B cell (primary cell): ENCODE results near the gene XG. TPM values are rescaled to one million over a fixed set of nuclear protein-coding genes. Genes with fewer than 3 reads are reported as not detected.

Experiments used
- ATAC-seq: fragments of 200-7000 bp; cut with Tn5 transposase; one replicate; pipeline ENCODE4 v1.10.0; 2021; ENCODE audit warnings: low read depth, mild to moderate bottlenecking, moderate number of reproducible peaks, moderate library complexity
- CTCF ChIA-PET: fragments of 350-600 bp; sonication (Branson Sonifier 250); formaldehyde crosslinking; loops from one replicate; lab custom pipeline; 2021; ENCODE audit warnings: antibody characterized with exemption, inconsistent platforms; lab: Charles Lee
- POLR2A ChIA-PET: fragments of 350-600 bp; sonication (Branson Sonifier 250); formaldehyde crosslinking; loops from one replicate; lab custom pipeline; 2021; ENCODE audit warnings: antibody characterized with exemption; lab: Charles Lee
- DNase-seq: peaks from one replicate; pipeline ENCODE4 v3.0.0; 2013
- H2AFZ ChIP-seq: 2 replicates; pipeline ENCODE4 v1.6.1; 2012; ENCODE audit warnings: mild to moderate bottlenecking, low read depth, low read length; ENCODE audit not compliant: insufficient read depth, poor library complexity, severe bottlenecking
- H3K27ac ChIP-seq, 2 donors: 1 replicate in 1 of 2; 2 replicates in 1 of 2; pipeline ENCODE4 v1.5.1; 2012 to 2013; ENCODE audit warnings: low read length in 2 of 2, mild to moderate bottlenecking in 2 of 2, moderate library complexity in 1 of 2
- H3K27me3 ChIP-seq, 4 experiments: fragments of 200-600 bp in 1 of 4; sonication (generic) in 1 of 4; replicated peaks in 1 of 4; 1 replicate in 2 of 4; 2 replicates in 2 of 4; pipeline versions ENCODE4 v1.6.1 to v1.7.0; 2013 to 2016; ENCODE audit warnings: low read length in 3 of 4, mild to moderate bottlenecking in 2 of 4, mixed read lengths in 1 of 4, moderate library complexity in 1 of 4; ENCODE audit not compliant: insufficient read depth in 4 of 4, control insufficient read depth in 3 of 4; ENCODE audit errors: control extremely low read depth in 1 of 4
- H3K36me3 ChIP-seq, 2 experiments: replicated peaks in 1 of 2; 1 replicate in 1 of 2; 2 replicates in 1 of 2; pipeline versions ENCODE4 v1.6.1 to v1.7.1; 2013; ENCODE audit warnings: low read length in 1 of 2; ENCODE audit not compliant: insufficient read depth in 2 of 2, control insufficient read depth in 1 of 2; ENCODE audit errors: control extremely low read depth in 1 of 2, extremely low read depth in 1 of 2
- H3K4me1 ChIP-seq, 2 donors: fragments of 200-600 bp in 1 of 2; sonication (generic) in 1 of 2; 1 replicate in 1 of 2; 2 replicates in 1 of 2; pipeline versions ENCODE4 v1.5.1 to v1.6.1; 2013 to 2017; ENCODE audit warnings: low read length in 2 of 2; ENCODE audit not compliant: control insufficient read depth in 2 of 2, insufficient read depth in 2 of 2
- H3K4me2 ChIP-seq: replicated peaks from 2 replicates; pipeline ENCODE3; 2012; ENCODE audit warnings: mild to moderate bottlenecking, low read depth, low read length; ENCODE audit not compliant: poor library complexity, severe bottlenecking
- H3K4me3 ChIP-seq, 5 experiments: fragments of 200-600 bp in 1 of 5; sonication (generic) in 1 of 5; 1 replicate in 3 of 5; 2 replicates in 2 of 5; pipeline versions ENCODE4 v1.5.1 to v1.7.0; 2011 to 2016; ENCODE audit warnings: low read length in 4 of 5, mild to moderate bottlenecking in 4 of 5, low read depth in 2 of 5, control low read depth in 1 of 5, moderate library complexity in 1 of 5; ENCODE audit not compliant: insufficient read depth in 1 of 5; ENCODE audit errors: control extremely low read depth in 1 of 5, extremely low read depth in 1 of 5
- H3K79me2 ChIP-seq: fragments of 200-600 bp; sonication (generic); one replicate; pipeline ENCODE4 v1.6.0; 2016; ENCODE audit warnings: low read length; ENCODE audit not compliant: control insufficient read depth, insufficient read depth
- H3K9ac ChIP-seq: fragments of 200-600 bp; sonication (generic); 2 replicates; pipeline ENCODE4 v1.6.1; 2017; ENCODE audit warnings: mild to moderate bottlenecking, low read length, moderate library complexity
- H3K9me3 ChIP-seq, 3 donors: one replicate each; pipeline versions ENCODE4 v1.6.1 to v1.7.1; 2013; ENCODE audit warnings: low read length in 2 of 3; ENCODE audit not compliant: control insufficient read depth in 2 of 3, insufficient read depth in 1 of 3; ENCODE audit errors: control extremely low read depth in 1 of 3
- H4K20me1 ChIP-seq: 2 replicates; pipeline ENCODE4 v1.6.0; 2012; ENCODE audit warnings: mild to moderate bottlenecking, low read length; ENCODE audit not compliant: insufficient read depth, control insufficient read depth, poor library complexity, severe bottlenecking
- H3K27ac Mint-ChIP-seq: one replicate; pipeline ENCODE4 v1.8.0; 2021; ENCODE audit warnings: mixed read lengths
- H3K27me3 Mint-ChIP-seq: one replicate; pipeline ENCODE4 v1.8.0; 2021; ENCODE audit warnings: mixed read lengths
- H3K4me1 Mint-ChIP-seq: one replicate; pipeline ENCODE4 v1.8.0; 2021; ENCODE audit warnings: mixed read lengths
- H3K4me3 Mint-ChIP-seq: one replicate; pipeline ENCODE4 v1.8.0; 2021; ENCODE audit warnings: mixed read lengths
- H3K9me3 Mint-ChIP-seq: one replicate; pipeline ENCODE4 v1.8.0; 2022; ENCODE audit warnings: mixed read lengths; ENCODE audit not compliant: insufficient read depth
- EZH2 ChIP-seq: IDR thresholded peaks from 2 replicates; pipeline ENCODE4 v1.6.1; 2012; ENCODE audit warnings: borderline replicate concordance, low read depth, mild to moderate bottlenecking, moderate library complexity, low read length; ENCODE audit not compliant: insufficient read depth, poor library complexity, severe bottlenecking
- WGBS: methylation state at CpG from one replicate; pipeline ENCODE4 v1.1.5; 2013; ENCODE audit warnings: missing lambda C conversion rate; ENCODE audit not compliant: insufficient coverage; 5-methylcytosine and 5-hydroxymethylcytosine counted together
- intact Hi-C: fragments of 100-400 bp; cut with micrococcal nuclease; formaldehyde crosslinking; loops from one replicate; pipeline ENCODE4 v1.10.0; 2022
- polyA plus RNA-seq: library from polyadenylated mRNA; depleted of rRNA; stranded (reverse); fragments of >200 nt; gene quantifications from 2 replicates; pipeline ENCODE4 v1.2.3, GENCODE V29; 2012
- total RNA-seq, 2 donors: library from RNA; stranded (reverse); fragments of 120-200 nt in 1 of 2; gene quantifications; 1 replicate in 1 of 2; 2 replicates in 1 of 2; pipeline versions ENCODE4 v1.2.3 to v1.2.4, GENCODE V29; 2013 to 2022
- TF ChIP-seq, protein P1 (sequence below): fragments of 200-600 bp; IDR thresholded peaks from one replicate; pipeline ENCODE4 v1.8.0; 2022; ENCODE audit warnings: antibody characterized with exemption, mild to moderate bottlenecking

XG gene
- total and polyA plus RNA-seq, 2 donors (not counting 1 experiment from before 2014, with no cell fraction given), result 0.03 TPM; not detected in 1

DNA sequence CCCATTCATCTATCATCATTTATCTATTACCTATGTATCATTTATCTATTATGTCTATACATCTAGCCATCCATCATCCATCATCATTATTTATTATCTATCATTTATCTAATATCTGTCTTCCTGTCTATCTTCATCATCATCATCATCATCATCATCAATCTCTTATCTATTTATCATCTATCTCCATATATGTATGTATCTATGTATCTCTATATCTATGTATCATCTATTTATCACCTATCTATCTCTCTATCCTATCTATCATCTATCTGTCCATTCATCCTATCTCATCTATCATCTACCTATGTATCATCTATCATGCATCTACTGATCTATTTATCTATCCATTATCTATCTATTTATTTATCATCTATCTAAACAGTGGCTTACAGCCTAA lies 73.0 kb downstream of the XG start:
- Histone ChIP-seq H3K36me3 (no peaks in the 10 kb centered on the region), H3K27ac (no peak overlapping the region), H3K4me3 (no peak overlapping the region), H3K79me2 (no peaks in the 10 kb centered on the region), H2AFZ (no peak overlapping the region), H3K4me1 (peaks cover 0 to 6% of the 10 kb centered on the region in 2 donors), H3K9me3 (peaks cover 0 to 4% (median 3%) of the 10 kb centered on the region in 3 donors), H3K9ac (no peak overlapping the region), H4K20me1 (no peaks in the 10 kb centered on the region), H3K4me2 (no peak overlapping the region), H3K27me3 (peaks cover 0 to 11% (median 6%) of the 10 kb centered on the region in 4 experiments)
- ChIA-PET POLR2A (no interaction called here), CTCF (no interaction called here)
- DNase-seq (no peak), ATAC-seq (no peak)
- Mint-ChIP-seq H3K27ac (no peak overlapping the region), H3K4me1 (no peaks in the 10 kb centered on the region), H3K4me3 (no peak overlapping the region), H3K27me3 (peaks cover 2% of the 10 kb centered on the region), H3K9me3 (no peaks in the 10 kb centered on the region)
- intact Hi-C loops, result no loop called here
- no peak for TF ChIP-seq EZH2
- TF ChIP-seq, protein P1, sequence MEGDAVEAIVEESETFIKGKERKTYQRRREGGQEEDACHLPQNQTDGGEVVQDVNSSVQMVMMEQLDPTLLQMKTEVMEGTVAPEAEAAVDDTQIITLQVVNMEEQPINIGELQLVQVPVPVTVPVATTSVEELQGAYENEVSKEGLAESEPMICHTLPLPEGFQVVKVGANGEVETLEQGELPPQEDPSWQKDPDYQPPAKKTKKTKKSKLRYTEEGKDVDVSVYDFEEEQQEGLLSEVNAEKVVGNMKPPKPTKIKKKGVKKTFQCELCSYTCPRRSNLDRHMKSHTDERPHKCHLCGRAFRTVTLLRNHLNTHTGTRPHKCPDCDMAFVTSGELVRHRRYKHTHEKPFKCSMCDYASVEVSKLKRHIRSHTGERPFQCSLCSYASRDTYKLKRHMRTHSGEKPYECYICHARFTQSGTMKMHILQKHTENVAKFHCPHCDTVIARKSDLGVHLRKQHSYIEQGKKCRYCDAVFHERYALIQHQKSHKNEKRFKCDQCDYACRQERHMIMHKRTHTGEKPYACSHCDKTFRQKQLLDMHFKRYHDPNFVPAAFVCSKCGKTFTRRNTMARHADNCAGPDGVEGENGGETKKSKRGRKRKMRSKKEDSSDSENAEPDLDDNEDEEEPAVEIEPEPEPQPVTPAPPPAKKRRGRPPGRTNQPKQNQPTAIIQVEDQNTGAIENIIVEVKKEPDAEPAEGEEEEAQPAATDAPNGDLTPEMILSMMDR, result no peak

DNA sequence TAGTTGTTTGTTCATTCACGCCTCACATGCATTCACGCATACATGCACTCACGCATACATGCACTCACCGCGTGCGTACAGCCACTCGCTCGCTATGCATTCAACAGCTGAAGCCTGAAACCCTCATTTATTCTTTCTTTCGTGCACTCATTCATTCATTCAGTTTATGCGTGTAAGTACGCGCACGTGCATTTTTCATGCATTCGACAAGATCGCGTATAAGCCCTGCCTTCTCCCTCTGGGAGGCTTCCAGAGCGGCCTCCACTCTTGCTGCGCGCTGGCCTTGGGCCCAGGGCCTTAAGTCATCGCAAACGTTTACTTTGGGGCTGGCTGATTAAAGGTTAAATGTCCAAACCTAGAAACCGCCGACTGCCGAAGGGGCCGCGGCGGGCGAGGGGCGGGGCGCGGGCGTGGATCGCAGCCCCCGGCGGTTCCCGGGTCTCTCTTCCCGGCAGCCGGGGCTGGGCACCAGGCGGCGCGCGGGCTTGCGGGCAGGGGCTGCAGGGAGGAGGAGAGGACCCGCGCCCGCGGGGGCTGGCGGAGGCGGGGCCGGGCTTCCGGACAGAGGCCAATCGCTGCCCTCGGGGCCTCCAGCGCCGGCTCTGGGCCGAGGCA lies 76.6 kb downstream of the XG start, which contains the start of gene GYG2:
Gene GYG2 (plus strand): TSS at position 587 of the 615 bp plus-strand sequence. CDS start 1,259 bp downstream, outside the sequence.
- peak within 1 kb of the TSS in 1 of 5 experiments; percentile 15 for H3K4me3 ChIP-seq
- no peaks in the 10 kb centered on the region for H3K4me1 Mint-ChIP-seq
- H3K27me3 Mint-ChIP-seq, result peaks cover 8% of the 10 kb centered on the region
- H3K4me3 Mint-ChIP-seq, result no peak within 1 kb of the TSS
- intact Hi-C loops, result no loop called here
- H3K27me3 ChIP-seq, result peaks cover 0 to 14% (median 9%) of the 10 kb centered on the region in 4 experiments
- peak within 1 kb of the TSS; percentile 23 for H2AFZ ChIP-seq
- no peaks in the 10 kb centered on the region for H4K20me1 ChIP-seq
- CTCF ChIA-PET, result no interaction called here
- ATAC-seq (no peak), DNase-seq (no peak)
- no peaks in the 10 kb centered on the region for H3K36me3 ChIP-seq
- no peak within 1 kb of the TSS for H3K27ac ChIP-seq
- no peak within 1 kb of the TSS for H3K27ac Mint-ChIP-seq
- peaks cover 0 to 4% (median 3%) of the 10 kb centered on the region in 3 donors for H3K9me3 ChIP-seq
- H3K9me3 Mint-ChIP-seq, result no peaks in the 10 kb centered on the region
- POLR2A ChIA-PET, result no interaction called here
- WGBS, result 35% methylated on average over 23 of the region's 56 CpGs
- no peak for TF ChIP-seq EZH2
- TF ChIP-seq, protein P1, result no peak
- no peak within 1 kb of the TSS for H3K9ac ChIP-seq
- no peaks in the 10 kb centered on the region for H3K79me2 ChIP-seq
- H3K4me1 ChIP-seq, result peaks cover 0 to 6% of the 10 kb centered on the region in 2 donors
- peak within 1 kb of the TSS; percentile 58 for H3K4me2 ChIP-seq
